Gastrocnemius medialis (tissue), 4 donors: ENCODE results near the gene HGFAC. TPM values are rescaled to one million over a fixed set of nuclear protein-coding genes. Genes with fewer than 3 reads are reported as not detected.

Experiments used
- ATAC-seq, 2 donors: fragments of 150-250 bp; one replicate each; pipeline ENCODE4 v1.9.1; 2016
- DNase-seq, 2 donors: peaks; one replicate each; pipeline ENCODE4 v3.0.0-alpha.2; 2019
- H3K27ac ChIP-seq, 4 donors: fragments of 200-600 bp; sonication (generic); 1 replicate in 1 of 4; 2 replicates in 3 of 4; pipeline ENCODE4 v1.5.1; 2016 to 2018; ENCODE audit warnings: mild to moderate bottlenecking in 2 of 4, moderate library complexity in 1 of 4
- H3K27me3 ChIP-seq, 3 donors: fragments of 200-600 bp; sonication (generic) in 2 of 3; 1 replicate in 1 of 3; 2 replicates in 2 of 3; pipeline versions ENCODE4 v1.5.1 to v1.6.0; 2016 to 2019; ENCODE audit warnings: mild to moderate bottlenecking in 1 of 3, moderate library complexity in 1 of 3
- H3K36me3 ChIP-seq, 2 donors: fragments of 200-600 bp; sonication (generic) in 1 of 2; one replicate each; pipeline ENCODE4 v1.5.1; 2017 to 2018
- H3K4me1 ChIP-seq, 2 donors: fragments of 200-600 bp; sonication (generic) in 1 of 2; one replicate each; pipeline ENCODE4 v1.5.1; 2016 to 2017; ENCODE audit warnings: mild to moderate bottlenecking in 2 of 2
- H3K4me3 ChIP-seq, 4 donors: fragments of 200-600 bp; sonication (generic) in 3 of 4; 1 replicate in 1 of 4; 2 replicates in 3 of 4; pipeline ENCODE4 v1.5.1; 2016 to 2019; ENCODE audit warnings: mild to moderate bottlenecking in 2 of 4
- H3K9me3 ChIP-seq, 3 donors: fragments of 200-600 bp; sonication (generic) in 2 of 3; 1 replicate in 1 of 3; 2 replicates in 2 of 3; pipeline ENCODE4 v1.5.1; 2016 to 2019
- POLR2A ChIP-seq, 2 donors: fragments of 450-650 bp; IDR thresholded peaks; one replicate each; pipeline ENCODE4 v1.6.1; 2017; ENCODE audit warnings: antibody characterized with exemption in 2 of 2, mild to moderate bottlenecking in 2 of 2, moderate library complexity in 2 of 2
- in situ Hi-C, 4 donors: fragments of 200-750 bp; cut with MboI; loops; one replicate each; pipeline versions ENCODE4 v1.15.0 to v1.8.0; 2017; ENCODE audit warnings: low sequenced_read_pairs in 4 of 4
- intact Hi-C: fragments of 100-400 bp; cut with DNase I; formaldehyde crosslinking; loops from one replicate; pipeline ENCODE4 v1.15.1; 2023; ENCODE audit warnings: low total_unique reads
- total RNA-seq, 4 donors: library from RNA; depleted of rRNA; stranded (reverse); fragments of >200 nt; gene quantifications; one replicate each; pipeline versions ENCODE4 v1.1.0 to v1.2.3, GENCODE V29; 2016
- TF ChIP-seq, protein P1 (sequence below), 5 experiments: fragments of 450-650 bp in 3 of 5; fragments of 200-600 bp in 2 of 5; sonication (generic) in 2 of 5; IDR thresholded peaks in 4 of 5; conservative IDR thresholded peaks in 1 of 5; 1 replicate in 4 of 5; 2 replicates in 1 of 5; pipeline ENCODE4 v1.5.1; 2016 to 2019; ENCODE audit warnings: antibody characterized with exemption in 5 of 5, mild to moderate bottlenecking in 3 of 5, moderate library complexity in 3 of 5

The HGFAC gene
- total RNA-seq, 4 donors from 2014 or later = 0.20 to 0.68 (median 0.59) TPM

DNA sequence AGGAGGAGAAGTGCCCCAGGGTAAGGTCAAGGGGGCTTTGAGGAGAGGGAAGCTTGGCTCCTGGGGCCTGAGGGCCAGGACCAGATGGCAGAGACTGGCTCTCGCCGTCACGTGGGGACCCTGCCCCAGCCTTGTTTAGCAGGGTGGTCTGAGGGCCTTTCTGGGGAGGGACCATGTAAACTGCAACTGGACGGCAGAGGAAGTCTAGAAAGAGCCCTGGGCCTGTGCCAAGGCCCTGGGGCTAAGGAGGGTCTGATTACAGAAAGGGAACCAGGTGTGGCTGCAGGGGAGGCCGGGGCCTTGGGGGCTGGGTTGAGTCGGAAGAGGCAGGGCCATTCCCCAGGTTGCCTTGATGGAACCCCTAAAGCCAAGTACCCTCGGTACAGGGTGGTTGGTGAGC, 1.8 kb upstream of the HGFAC start:
- DNase-seq = no peak
- intact Hi-C loops = loop anchor here (10.0 kb wide), 1 partner anchor 245 kb away; no protein-coding TSS in a partner anchor
- no peak for ATAC-seq
- H3K4me3 ChIP-seq = no peak overlapping the region
- peaks cover 0 to 4% of the 10 kb centered on the region in 2 donors for H3K4me1 ChIP-seq
- H3K9me3 ChIP-seq = no peaks in the 10 kb centered on the region
- no peaks in the 10 kb centered on the region for H3K27me3 ChIP-seq
- no peak overlapping the region for H3K27ac ChIP-seq
- TF ChIP-seq POLR2A (IDR thresholded peaks at IDR 0.05) = no peak
- TF ChIP-seq, protein P1, sequence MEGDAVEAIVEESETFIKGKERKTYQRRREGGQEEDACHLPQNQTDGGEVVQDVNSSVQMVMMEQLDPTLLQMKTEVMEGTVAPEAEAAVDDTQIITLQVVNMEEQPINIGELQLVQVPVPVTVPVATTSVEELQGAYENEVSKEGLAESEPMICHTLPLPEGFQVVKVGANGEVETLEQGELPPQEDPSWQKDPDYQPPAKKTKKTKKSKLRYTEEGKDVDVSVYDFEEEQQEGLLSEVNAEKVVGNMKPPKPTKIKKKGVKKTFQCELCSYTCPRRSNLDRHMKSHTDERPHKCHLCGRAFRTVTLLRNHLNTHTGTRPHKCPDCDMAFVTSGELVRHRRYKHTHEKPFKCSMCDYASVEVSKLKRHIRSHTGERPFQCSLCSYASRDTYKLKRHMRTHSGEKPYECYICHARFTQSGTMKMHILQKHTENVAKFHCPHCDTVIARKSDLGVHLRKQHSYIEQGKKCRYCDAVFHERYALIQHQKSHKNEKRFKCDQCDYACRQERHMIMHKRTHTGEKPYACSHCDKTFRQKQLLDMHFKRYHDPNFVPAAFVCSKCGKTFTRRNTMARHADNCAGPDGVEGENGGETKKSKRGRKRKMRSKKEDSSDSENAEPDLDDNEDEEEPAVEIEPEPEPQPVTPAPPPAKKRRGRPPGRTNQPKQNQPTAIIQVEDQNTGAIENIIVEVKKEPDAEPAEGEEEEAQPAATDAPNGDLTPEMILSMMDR (IDR thresholded peaks at IDR 0.05 in 4 of 5, conservative IDR thresholded peaks at IDR 0.05 in 1 of 5) = no peak
- H3K36me3 ChIP-seq = no peaks in the 10 kb centered on the region
- in situ Hi-C loops = no loop called here

DNA sequence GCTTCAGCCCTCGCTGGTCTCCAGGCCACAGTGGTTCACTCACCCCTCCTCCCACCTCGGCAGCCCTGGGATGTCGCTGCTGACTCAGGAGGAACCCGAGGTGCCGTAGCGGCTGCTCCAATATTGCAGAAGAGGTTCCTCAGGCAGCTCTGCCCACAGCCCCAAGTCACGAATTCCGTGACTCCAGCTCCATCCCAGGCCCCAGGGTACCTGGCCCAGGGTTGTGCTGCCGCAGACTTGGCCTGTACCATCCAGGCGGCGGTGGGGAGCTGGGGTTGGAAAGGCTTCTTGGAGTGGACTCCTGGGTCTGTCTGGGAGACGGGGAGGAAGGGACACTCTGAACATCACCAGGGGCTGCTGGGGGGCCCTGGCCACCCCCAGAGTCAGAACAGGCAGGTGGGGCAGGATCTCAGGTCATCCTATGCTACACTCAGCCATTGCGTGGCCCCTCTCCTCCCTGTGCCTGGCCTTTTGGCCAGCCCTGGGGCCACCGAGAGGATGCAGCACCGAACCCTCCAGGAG, 728 bp upstream of the HGFAC start:
- Histone ChIP-seq H3K36me3 (no peaks in the 10 kb centered on the region), H3K27ac (no peak overlapping the region), H3K4me3 (no peak overlapping the region), H3K4me1 (peaks cover 0 to 4% of the 10 kb centered on the region in 2 donors), H3K9me3 (no peaks in the 10 kb centered on the region), H3K27me3 (no peaks in the 10 kb centered on the region)
- intact Hi-C loops = loop anchor here (10.0 kb wide), 1 partner anchor 246 kb away; no protein-coding TSS in a partner anchor
- in situ Hi-C loops = no loop called here
- ATAC-seq = no peak
- TF ChIP-seq, protein P1 (IDR thresholded peaks at IDR 0.05 in 4 of 5, conservative IDR thresholded peaks at IDR 0.05 in 1 of 5) = no peak
- no peak for TF ChIP-seq POLR2A (IDR thresholded peaks at IDR 0.05)
- no peak for DNase-seq

DNA sequence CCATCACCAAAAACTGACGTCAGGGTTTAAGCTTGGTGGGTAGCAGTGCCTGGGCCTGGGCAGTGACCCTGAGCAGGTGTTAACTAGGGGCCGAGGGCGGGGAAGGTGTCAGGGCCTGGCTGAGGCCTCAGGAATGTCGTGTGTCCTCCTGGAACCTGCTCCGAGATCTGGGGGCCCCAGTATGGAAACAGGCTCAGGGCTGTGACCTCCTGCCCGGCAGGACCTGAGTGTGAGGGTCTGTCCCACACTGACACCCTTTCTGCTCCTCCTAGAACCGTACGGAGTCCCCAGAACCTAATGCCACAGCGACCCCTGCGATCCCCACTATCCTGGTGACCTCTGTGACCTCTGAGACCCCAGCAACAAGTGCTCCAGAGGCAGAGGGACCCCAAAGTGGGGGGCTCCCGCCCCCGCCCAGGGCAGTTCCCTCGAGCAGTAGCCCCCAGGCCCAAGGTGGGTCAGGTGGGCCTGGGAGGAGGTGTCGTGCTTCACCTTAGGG, 741 bp downstream of the HGFAC start:
- no peaks in the 10 kb centered on the region for H3K27me3 ChIP-seq
- H3K27ac ChIP-seq = no peak overlapping the region
- intact Hi-C loops (loop anchor here (10.0 kb wide), 1 partner anchor 248 kb away; no protein-coding TSS in a partner anchor), in situ Hi-C loops (no loop called here)
- no peak for DNase-seq
- no peaks in the 10 kb centered on the region for H3K9me3 ChIP-seq
- ATAC-seq = no peak
- no peaks in the 10 kb centered on the region for H3K4me1 ChIP-seq
- H3K4me3 ChIP-seq = no peak overlapping the region
- no peak for TF ChIP-seq POLR2A (IDR thresholded peaks at IDR 0.05)
- TF ChIP-seq, protein P1 (IDR thresholded peaks at IDR 0.05 in 4 of 5, conservative IDR thresholded peaks at IDR 0.05 in 1 of 5) = no peak
- no peaks in the 10 kb centered on the region for H3K36me3 ChIP-seq

DNA sequence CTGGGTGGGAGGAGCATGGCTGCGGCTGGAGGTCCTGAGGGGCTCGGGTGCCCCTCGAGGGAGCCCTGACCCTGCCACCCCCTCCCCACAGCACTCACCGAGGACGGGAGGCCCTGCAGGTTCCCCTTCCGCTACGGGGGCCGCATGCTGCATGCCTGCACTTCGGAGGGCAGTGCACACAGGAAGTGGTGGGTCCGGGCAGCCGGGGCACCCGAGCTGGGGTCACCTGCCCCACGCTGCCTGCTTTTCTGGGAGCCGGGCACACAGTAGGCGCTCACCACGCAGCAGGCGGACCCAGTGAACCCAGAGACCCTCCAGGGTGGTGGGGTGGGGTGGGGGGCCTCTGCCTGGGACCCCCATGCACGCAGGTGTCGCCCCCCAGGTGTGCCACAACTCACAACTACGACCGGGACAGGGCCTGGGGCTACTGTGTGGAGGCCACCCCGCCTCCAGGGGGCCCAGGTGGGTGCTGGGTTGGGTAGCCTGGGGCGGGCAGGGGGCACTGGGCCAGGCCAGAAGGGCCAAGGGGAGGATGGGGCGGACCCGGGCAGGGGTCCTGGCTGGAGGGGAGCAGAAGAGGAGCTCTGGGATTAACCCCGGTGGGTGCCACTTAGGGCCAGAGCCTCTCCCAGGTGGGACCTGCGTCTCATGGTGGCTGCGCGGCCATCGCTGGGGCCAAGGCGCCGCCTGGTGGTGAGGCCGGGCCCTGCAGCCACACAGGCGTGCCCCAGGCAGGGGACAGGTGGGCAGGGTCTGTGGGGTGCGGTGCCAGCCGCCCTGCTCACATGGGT, 1.4 kb downstream of the HGFAC start:
- intact Hi-C loops (loop anchor here (1.0 to 10.0 kb wide), 2 partner anchors 97 to 248 kb away; no protein-coding TSS in a partner anchor), in situ Hi-C loops (no loop called here)
- Histone ChIP-seq H3K9me3 (no peaks in the 10 kb centered on the region), H3K4me3 (no peak overlapping the region), H3K36me3 (no peaks in the 10 kb centered on the region), H3K27ac (no peak overlapping the region), H3K27me3 (no peaks in the 10 kb centered on the region), H3K4me1 (no peaks in the 10 kb centered on the region)
- DNase-seq (peak in 1 of 2 donors; percentile 41), ATAC-seq (peak; percentile 57 to 86)
- TF ChIP-seq, protein P1 (IDR thresholded peaks at IDR 0.05 in 4 of 5, conservative IDR thresholded peaks at IDR 0.05 in 1 of 5) = peak; percentile 97 to 99 (median 98)
- no peak for TF ChIP-seq POLR2A (IDR thresholded peaks at IDR 0.05)
